GM18526 (cell line): Measurements from ENCODE around the gene SNX22.

Experiments
- POLR2A ChIP-seq: IDR thresholded peaks from 3 replicates; pipeline ENCODE4 v1.6.1; 2011; ENCODE audit not compliant: insufficient read length; ENCODE audit errors: extremely low read depth

Gene SNX22

GRCh38 chr15:64151727-64152506, at the start of gene SNX22:
TSS of gene SNX22 (plus strand) at chr15:64151731. CDS start at chr15:64151776, 45 bp downstream.
- TF ChIP-seq POLR2A = peak; percentile 90

DNA sequence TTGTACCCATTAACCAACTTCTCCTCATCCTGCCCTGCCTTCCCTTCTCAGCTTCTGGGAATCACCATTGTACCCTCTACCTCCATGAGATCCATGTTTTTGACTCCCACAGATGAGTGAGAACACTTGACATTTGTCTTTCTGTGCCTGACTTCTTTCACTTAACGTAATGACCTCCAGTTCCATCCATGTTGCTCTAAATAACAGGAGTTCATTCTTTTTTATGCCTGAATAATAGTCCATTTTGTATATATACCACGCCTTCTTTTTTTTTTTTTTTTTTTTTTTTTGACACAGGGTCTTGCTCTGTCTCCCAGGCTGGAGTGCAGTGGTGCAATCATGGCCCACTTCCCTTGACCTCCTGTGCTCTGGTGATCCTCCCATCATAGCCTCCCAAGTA, 49.0 kb upstream of the SNX22 start:
- TF ChIP-seq POLR2A = no peak

DNA sequence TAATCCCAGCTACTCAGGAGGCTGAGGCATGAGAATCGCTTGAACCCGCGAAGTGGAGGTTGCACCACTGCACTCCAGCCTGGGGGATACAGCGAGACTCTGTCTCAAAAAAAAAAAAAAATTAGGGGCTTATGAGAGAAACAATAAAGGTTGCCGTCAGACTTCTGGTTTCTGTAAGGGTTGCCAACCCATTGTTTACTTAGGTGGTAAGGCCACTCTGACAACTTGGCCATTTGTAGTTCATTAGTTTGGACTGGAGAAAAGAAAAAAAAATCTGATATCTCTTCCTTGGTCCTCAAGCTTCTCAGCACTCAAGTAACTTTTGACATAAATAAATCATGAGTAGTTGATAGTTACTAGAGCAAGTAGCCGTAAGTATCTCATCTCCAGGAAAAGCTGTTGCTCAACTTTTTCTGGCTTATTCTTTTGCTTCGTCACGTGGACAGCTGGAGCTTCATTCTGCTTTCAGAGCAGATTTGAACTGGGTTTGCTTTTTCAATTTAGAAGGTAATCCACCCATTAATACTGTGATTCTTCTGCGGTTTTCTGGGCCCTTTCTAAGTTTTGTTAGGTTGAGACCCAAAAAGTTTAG, 46.3 kb upstream of the SNX22 start:
- no peak for TF ChIP-seq POLR2A

DNA sequence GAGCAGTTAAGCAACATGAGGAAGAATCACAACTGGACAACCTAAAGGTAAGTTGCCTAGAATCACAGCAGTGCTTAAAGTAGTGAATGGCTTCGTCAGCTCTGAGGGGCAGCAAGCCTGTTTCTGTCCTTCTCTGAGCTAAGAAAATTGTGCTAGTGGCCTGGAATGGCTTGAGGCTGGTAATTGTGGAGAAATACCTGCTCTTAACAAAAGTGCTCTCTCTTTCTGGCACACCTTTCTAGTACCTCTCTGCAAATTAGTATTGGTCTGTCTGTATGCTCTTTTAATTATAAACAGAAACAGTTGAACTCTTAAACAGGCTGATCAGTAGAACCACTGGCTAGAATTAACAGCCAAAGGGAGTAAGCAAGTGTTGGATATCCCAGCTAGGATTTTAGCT, 44.2 kb upstream of the SNX22 start:
- no peak for TF ChIP-seq POLR2A

GRCh38 chr15:64110950-64111678, 40.4 kb upstream of the SNX22 start:
- TF ChIP-seq POLR2A = no peak

- TF ChIP-seq POLR2A = no peak
These were observed 39.9 kb upstream of the SNX22 start for GRCh38 chr15:64111679-64112050.

- TF ChIP-seq POLR2A = no peak
These were observed 39.3 kb upstream of the SNX22 start for GRCh38 chr15:64112073-64112772.

DNA sequence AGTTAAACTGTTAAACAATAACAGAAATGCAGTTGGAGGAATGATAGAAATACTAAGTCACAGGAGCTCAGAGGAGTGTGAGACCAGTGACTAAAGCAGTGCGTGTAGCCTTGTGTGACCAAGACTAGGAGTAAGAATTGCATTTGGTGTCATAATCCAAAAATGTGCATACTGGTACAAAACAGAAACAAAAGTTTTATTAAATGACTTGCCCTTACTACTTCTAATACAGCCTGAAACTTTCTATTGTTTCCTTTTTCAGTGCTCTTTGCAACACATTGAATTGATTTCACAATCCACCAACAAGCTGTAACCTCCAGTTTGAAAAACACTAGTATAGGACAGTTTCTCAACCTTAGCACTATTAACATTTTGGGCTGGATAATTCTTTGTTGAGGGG, 38.6 kb upstream of the SNX22 start:
- TF ChIP-seq POLR2A = no peak

GRCh38 chr15:64117759-64118487, 33.6 kb upstream of the SNX22 start:
- TF ChIP-seq POLR2A = no peak

DNA sequence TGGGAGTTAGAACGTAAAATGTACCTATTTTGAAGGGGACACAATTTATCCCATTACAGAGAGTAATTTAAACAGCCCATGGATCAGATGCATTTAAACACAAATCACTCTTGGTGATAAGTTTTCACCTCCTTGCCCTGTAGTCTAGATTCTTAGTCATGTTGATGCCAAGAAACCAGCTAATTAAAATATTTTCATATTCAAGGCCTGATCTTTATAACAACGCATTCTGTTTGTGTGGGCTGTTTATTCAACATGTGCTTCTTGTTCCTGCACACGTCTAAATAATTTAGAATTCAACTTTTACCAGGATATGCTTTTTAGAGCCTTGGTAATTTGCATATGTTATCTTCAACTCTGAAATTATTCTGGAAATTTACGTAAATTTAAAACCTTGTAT, 29.9 kb upstream of the SNX22 start:
- TF ChIP-seq POLR2A = no peak

- no peak for TF ChIP-seq POLR2A
These were observed 29.1 kb upstream of the SNX22 start for GRCh38 chr15:64122444-64122843.

- TF ChIP-seq POLR2A = no peak
These were observed 28.6 kb upstream of the SNX22 start for GRCh38 chr15:64122936-64123351.

DNA sequence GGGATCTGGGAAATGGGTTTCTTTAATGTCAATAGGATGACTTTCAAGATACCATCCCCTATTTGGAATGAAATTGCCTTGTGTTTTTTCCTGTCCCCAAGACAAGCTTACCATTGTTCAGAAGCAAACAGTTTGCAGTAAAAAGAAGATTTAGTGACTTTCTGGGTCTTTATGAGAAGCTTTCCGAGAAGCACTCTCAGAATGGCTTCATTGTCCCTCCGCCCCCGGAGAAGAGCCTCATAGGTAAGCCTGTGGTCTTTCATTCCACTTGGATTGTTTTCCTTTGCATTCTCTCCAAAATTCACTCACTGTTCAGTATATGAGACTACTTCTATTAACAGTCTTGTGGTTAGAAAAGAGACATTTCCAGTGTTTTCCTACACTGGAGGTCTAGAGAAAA, 25.6 kb upstream of the SNX22 start:
- no peak for TF ChIP-seq POLR2A

- no peak for TF ChIP-seq POLR2A
These were observed 23.8 kb upstream of the SNX22 start for GRCh38 chr15:64127521-64128270.
